Gastroesophageal sphincter (tissue), 3 donors: ENCODE measurements around the gene RPS27L.

Source experiments
- CTCF ChIP-seq, 4 experiments: fragments of 200-600 bp in 2 of 4; fragments of 450-650 bp in 2 of 4; sonication (generic) in 1 of 4; IDR thresholded peaks; one replicate each; pipeline ENCODE4 v1.5.1; 2017 to 2019; ENCODE audit warnings: antibody characterized with exemption in 4 of 4, mild to moderate bottlenecking in 2 of 4, moderate library complexity in 2 of 4
- POLR2A ChIP-seq, 2 donors: fragments of 450-650 bp; IDR thresholded peaks; one replicate each; pipeline ENCODE4 v1.6.1; 2017; ENCODE audit warnings: antibody characterized with exemption in 2 of 2, mild to moderate bottlenecking in 2 of 2, moderate library complexity in 1 of 2
- POLR2AphosphoS5 ChIP-seq: sonication (generic); formaldehyde crosslinking; IDR thresholded peaks from one replicate; pipeline ENCODE4 v1.6.1; 2017; ENCODE audit warnings: antibody characterized with exemption

GRCh38 chr15:63197626-63198025, 40.3 kb upstream of the RPS27L start:
- TF ChIP-seq CTCF (IDR thresholded peaks at IDR 0.05), result no peak
- TF ChIP-seq POLR2A (IDR thresholded peaks at IDR 0.05), result no peak
- TF ChIP-seq POLR2AphosphoS5, result no peak
